Gastroesophageal sphincter (tissue), 3 donors: ENCODE measurements around the gene GOLPH3.

Experiments
- EP300 ChIP-seq: sonication (generic); formaldehyde crosslinking; IDR thresholded peaks from one replicate; pipeline ENCODE4 v1.6.1; 2017; ENCODE audit warnings: antibody characterized with exemption, mild to moderate bottlenecking
- POLR2A ChIP-seq, 2 donors: fragments of 450-650 bp; IDR thresholded peaks; one replicate each; pipeline ENCODE4 v1.6.1; 2017; ENCODE audit warnings: antibody characterized with exemption in 2 of 2, mild to moderate bottlenecking in 2 of 2, moderate library complexity in 1 of 2
- POLR2AphosphoS5 ChIP-seq: sonication (generic); formaldehyde crosslinking; IDR thresholded peaks from one replicate; pipeline ENCODE4 v1.6.1; 2017; ENCODE audit warnings: antibody characterized with exemption
- TF ChIP-seq, protein P1 (sequence below), 4 experiments: fragments of 200-600 bp in 2 of 4; fragments of 450-650 bp in 2 of 4; sonication (generic) in 1 of 4; IDR thresholded peaks; one replicate each; pipeline ENCODE4 v1.5.1; 2017 to 2019; ENCODE audit warnings: antibody characterized with exemption in 4 of 4, mild to moderate bottlenecking in 2 of 4, moderate library complexity in 2 of 4

GRCh38 chr5:32098890-32099310, 75.2 kb downstream of the GOLPH3 start:
- TF ChIP-seq, protein P1, sequence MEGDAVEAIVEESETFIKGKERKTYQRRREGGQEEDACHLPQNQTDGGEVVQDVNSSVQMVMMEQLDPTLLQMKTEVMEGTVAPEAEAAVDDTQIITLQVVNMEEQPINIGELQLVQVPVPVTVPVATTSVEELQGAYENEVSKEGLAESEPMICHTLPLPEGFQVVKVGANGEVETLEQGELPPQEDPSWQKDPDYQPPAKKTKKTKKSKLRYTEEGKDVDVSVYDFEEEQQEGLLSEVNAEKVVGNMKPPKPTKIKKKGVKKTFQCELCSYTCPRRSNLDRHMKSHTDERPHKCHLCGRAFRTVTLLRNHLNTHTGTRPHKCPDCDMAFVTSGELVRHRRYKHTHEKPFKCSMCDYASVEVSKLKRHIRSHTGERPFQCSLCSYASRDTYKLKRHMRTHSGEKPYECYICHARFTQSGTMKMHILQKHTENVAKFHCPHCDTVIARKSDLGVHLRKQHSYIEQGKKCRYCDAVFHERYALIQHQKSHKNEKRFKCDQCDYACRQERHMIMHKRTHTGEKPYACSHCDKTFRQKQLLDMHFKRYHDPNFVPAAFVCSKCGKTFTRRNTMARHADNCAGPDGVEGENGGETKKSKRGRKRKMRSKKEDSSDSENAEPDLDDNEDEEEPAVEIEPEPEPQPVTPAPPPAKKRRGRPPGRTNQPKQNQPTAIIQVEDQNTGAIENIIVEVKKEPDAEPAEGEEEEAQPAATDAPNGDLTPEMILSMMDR (IDR thresholded peaks at IDR 0.05) = no peak
- TF ChIP-seq EP300 = no peak
- TF ChIP-seq POLR2A (IDR thresholded peaks at IDR 0.05) = no peak
- no peak for TF ChIP-seq POLR2AphosphoS5
